NCI-H2196 treated with DMSO at 0.1 percent for 48 hours (cell line): ENCODE measurements around the gene TAF10.

Experiments used
- DNase-seq: peaks from one replicate; lab custom pipeline; 2025; ENCODE audit not compliant: unreplicated experiment; lab: John Stamatoyannopoulos, UW

Gene TAF10

DNA sequence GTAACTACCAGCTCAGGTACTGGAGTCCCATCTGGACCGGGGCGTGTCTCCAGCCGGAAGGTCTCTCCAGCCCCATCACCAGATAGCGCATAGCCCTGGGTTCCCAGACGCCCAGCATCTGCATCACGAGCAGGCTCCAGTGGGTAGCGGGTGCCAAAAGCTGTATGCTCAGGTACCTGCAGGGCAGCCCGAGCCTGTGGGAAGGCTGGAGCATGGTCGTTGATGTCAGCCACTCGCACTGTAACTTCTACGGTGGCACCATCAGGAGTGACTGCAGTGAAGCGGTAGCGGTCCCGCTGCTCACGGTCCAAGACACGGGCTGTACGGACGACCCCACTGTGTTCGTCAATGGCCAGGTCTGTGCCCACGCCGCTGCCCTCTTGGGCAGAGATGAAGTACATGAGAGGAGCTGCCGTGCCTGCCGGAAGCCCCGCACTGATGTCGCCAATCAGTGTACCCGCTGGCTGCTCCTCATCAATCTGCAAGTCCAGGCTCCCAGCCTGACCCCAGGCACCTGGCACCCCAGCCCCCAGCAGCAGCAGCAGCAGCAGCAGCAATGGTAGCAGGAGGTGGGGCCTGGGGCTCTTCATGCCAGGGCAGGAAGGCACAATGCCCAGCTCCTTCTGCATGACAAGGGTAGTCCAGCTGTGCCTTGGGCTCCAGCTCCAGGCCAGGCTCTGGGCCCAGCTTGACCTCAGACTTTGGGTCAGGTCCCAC, 29.1 kb upstream of the TAF10 start:
- no peak for DNase-seq

DNA sequence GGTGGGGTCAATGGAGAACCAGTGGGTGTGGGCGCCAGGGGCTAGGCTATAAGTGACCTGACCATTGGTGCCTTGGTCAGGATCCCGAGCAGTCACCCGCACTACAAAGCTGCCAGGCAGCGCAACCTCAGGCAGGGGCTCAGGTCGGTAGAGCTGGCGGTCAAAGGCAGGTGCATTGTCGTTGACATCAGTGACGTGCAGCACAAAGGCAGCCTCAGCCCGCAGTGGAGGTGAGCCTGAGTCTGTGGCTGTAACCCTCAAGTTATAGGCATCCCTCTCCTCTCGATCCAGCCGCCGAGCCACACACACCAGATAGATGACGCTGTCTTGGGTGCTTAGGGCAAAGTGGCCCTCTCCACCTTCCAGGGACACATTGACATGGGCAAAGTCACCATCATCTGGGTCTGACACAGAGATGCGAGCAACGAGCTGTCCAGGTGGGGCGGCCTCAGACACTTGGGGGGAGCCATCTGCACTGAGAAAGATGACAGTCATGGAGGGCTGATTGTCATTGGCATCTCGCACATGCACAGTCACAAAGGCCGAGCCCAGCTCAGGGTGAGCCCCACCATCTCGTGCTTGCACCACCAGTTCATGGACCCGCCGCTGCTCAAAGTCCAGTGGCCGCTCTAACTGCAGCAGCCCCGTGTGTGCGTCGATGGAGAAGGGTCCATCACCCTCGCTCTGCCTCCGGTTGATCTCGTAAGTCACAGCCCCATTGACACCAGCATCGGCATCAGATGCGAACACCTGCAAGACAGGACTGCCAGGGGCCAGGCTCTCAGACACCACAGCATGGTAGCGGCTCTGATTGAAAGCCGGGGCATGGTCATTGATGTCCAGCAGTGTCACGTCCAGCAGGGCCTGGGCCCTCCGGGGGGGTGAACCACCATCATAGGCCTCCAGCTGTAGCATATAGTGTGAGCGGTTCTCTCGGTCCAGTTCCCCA, 28.3 kb upstream of the TAF10 start:
- no peak for DNase-seq

GRCh38 chr11:6638429-6638828, 26.4 kb upstream of the TAF10 start:
- DNase-seq, result peak; percentile 21

DNA sequence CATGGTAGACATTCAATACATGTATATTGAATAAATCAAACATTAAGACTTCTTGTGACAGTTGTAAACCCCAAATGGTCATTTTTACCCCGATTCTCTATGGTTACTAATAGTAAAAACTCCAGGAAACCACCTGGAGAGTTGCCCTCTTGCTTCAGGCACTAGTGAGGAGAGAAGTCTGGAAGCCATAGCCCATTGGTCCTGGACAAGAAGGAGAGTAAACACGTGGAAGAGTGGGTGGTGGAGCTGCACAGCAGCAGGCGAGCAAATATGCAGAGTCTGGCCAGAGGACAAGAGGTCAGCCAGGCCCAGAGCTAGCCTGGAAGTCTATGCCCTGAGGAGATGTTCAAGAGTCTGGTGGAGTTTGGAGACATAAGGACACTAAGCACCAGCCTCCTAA, 25.9 kb upstream of the TAF10 start:
- DNase-seq, result peak; percentile 44

- no peak for DNase-seq
These were observed 24.5 kb upstream of the TAF10 start for GRCh38 chr11:6636480-6636879.

GRCh38 chr11:6635082-6635932, 23.3 kb upstream of the TAF10 start:
- DNase-seq, result no peak

GRCh38 chr11:6634534-6634933, 22.5 kb upstream of the TAF10 start:
- no peak for DNase-seq

DNA sequence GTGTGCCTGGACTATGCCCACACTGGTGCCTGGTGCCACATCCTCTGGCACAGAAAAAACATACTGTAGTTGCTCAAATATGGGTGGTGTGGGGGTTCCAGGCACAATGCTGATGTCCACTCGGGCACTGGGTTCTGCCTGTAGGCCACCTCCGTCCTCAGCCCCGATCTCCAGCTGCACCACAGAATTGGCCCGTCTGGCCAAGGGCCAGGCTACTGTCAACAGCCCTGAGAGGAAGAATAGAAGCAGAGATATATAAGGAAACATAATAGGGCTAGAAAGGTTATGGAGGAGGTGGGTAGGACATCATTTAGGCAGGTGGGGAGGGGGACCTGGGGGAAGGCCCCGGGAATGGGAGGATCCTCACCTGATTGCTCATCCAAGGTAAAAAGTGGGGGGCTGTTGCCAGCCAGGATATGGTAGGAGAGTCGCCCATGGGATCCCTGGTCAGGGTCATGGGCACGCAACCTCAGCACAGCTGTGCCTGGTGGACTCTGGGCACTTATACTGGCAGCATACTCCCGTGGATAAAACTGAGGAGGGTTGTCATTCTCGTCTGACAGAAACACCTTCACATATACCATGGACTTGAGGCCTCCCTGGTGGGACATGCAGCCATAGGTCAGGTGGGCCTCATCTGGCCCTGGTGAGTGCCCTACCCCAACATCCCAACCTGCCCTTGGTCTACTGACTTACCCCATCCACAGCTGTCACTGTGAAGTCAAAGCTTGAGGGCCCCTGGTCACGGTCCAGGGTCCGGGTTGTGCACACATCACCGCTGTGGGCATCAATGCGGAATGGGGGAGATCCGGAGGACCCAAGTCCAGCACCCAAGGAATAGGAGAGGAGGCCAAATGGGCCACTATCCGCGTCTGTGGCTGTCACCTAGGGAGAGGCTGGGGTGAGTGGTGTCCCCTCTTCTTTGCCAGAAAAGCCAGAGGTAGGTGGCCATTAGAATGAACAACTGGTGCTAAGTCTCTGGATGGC, 21.7 kb upstream of the TAF10 start:
- DNase-seq, result no peak

DNA sequence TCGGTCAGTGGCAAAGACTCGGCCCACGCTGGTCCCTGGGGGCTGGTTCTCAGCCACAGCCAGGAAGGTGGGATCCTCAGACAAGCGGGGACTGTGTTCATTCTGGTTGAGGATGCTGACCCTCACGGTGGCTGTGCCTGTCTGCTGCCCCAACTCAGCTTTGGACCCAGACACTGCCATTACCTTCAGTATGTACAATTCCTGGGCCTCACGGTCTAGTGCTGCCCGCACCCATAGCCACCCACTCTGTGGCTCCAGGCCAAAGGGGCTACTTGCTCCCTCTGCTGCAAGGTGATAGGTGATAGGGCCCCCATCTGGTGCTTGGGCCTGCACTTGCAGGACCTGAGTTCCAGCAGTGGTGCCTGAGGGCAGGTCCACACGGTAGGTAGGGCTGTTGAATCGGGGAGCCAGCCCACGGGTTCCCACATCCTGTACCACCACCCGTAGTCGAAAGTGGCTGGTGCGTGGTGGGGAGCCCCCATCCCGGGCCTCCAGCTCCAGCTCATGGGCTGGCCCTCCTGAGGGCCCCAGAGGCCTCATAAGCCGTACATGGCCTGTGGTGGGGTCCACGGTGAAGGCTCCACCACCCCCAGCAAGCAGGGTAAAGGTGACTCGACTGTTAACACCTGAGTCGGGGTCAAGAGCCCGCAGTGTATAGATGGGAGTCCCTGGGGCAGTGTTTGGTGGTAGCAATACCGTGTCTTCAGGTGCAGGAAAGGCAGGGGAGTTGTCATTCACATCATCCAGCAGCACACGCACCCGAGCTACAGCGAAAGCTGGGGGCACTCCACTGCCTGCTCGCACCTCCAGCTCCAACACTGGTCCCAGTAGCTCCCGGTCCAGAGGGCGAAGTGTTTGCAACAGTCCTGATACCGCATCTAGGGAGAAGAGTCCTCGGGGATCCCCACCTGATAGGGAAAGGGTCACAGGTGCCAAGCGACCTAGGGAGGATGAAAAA, 20.4 kb upstream of the TAF10 start:
- DNase-seq, result no peak

DNA sequence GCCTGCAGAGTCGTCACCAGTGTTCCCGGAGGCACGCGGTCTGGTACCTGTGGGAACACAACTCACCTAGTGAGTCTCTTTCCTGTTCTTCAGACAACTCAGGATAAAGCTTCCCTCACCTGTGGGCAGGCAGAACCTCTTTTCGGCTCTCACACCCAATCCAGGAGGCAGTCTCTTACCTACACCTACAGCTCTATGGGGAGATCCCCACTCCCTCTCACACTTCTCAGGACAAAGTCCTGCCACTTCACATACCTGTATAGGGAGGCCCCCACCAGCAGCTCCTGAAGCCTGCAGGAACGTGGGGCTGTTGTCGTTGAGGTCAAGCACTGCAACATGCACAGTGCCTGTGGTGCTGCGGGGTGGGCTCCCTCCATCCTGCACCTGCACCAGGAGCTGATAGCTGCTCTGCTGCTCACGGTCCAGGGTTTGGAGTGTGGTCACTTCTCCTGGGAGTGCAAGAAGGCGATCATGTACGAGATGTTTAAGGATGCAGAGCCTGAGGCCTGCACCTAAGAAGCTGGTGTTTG, 19.4 kb upstream of the TAF10 start:
- DNase-seq, result no peak

DNA sequence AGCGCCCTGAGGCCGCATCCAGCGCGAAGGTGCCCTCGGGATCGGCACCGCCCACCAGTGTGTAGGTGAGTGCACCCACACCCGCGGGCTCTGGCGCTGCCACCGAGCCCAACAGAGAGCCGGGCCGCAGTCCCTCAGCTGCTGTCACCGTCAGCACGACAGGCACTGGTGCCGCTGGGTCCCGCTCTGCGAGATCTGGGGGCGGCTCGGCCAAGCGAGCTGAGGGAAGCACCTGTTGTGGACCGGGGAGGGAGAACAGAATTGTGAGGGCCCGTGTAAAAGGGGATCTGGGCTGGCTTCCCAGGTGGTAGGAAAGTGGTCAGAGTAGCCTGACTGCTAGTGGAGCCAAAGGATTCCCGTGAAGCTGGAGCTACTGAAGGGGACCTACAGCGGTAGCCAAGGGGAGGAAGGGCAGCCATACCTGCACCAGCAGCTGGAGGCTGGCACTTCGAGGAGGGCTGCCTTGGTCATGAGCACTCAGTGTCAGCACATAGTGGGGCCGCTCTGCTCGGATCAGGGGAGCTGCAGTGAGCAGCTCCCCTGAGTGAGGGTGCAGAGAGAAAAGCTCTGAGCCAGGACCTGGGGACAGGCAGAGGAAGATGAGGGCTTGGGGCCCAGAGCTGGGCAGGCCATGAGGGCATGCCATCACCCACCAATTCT, 18.7 kb upstream of the TAF10 start:
- no peak for DNase-seq

DNA sequence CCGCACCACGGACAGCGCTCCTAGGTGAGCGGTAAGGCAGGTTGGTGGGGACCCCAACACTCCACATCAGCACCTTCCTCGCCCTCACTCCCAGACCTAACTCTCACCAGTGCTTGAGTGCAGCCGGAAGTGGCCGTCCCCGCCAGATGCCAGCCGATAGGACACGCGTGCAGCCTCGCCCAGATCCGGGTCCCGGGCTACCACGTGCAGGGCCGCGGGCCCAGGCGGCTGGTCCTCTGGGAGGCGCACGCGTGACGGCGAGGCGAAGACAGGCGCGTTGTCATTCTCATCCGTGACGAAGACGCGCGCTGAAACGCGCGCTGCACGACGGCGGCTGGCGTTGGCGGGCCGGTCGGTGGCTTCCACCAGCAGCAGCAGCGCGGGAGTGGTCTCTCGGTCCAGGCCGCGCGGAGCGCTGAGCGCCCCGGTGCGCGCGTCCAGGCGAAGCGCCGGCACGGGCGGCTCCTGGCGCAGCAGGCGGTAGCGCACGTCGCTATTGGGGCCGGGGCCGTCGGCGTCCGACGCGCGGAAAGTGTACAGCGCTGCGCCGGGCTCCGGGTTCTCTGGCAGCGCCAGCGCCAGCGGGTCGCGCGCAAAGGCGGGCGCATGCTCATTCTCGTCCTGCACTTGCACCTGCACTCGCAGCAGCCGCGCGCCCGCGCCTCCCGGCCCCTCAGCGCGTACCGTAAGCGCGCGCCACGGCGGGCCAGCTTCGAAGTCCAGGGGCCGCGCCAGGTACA, 18.0 kb upstream of the TAF10 start:
- DNase-seq, result no peak

DNA sequence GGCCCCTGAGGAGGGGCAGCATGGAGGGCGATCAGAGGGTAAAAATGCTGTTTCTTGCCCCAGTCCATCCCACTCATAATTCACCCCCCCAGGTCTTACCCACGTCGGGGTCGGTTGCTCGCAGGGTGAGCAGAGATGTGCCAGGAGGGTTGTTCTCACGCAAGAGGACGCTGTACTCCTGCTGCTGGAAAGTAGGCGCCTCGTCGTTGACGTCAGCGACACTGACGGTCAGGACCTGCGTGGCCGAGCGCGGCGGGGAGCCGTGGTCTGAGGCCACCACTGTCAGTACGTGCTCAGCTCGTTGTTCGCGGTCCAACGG, 17.5 kb upstream of the TAF10 start:
- DNase-seq, result no peak

DNA sequence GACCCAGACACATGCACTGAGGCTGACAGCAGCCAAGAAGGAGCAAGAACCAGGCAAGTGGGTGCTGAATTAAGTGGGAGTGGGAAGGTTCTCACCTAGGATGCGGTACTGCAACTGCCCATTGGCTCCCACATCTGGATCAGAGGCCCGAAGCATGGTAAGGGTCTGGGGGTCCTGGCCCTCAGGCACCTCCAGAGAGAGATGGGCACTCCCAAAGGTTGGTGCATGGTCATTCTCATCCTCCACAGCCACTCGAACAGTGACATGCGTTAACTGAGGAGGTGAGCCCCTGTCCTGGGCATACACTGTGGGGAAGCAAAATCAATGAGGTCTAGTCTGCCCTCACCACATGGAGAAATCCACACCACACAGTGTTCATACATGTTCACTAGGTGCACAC, 16.5 kb upstream of the TAF10 start:
- no peak for DNase-seq

- DNase-seq, result no peak
These were observed 15.8 kb upstream of the TAF10 start for GRCh38 chr11:6627762-6628241.

- no peak for DNase-seq
These were observed 15.2 kb upstream of the TAF10 start for GRCh38 chr11:6626971-6627761.
